OCI-LY1 (cell line): ENCODE results near the gene ARHGAP22.

Source experiments
- H2AFZ ChIP-seq: fragments of 200-600 bp; sonication (generic), shearing (Covaris generic); 2 replicates; pipeline ENCODE4 v1.6.0; 2014; ENCODE audit warnings: antibody characterized with exemption, mild to moderate bottlenecking, low read length
- H3F3A ChIP-seq: fragments of 200-600 bp; sonication (generic), shearing (Covaris generic); 2 replicates; pipeline ENCODE4 v1.6.0; 2014; ENCODE audit warnings: mild to moderate bottlenecking, antibody characterized with exemption, low read length, moderate library complexity; ENCODE audit not compliant: insufficient read depth
- H3K27ac ChIP-seq: fragments of 200-600 bp; sonication (generic); 2 replicates; pipeline ENCODE4 v1.5.1; 2014; ENCODE audit warnings: low read length, mixed run types, mild to moderate bottlenecking, low read depth; ENCODE audit not compliant: poor library complexity, severe bottlenecking
- H3K27me3 ChIP-seq: fragments of 200-600 bp; sonication (generic); 2 replicates; pipeline ENCODE4 v1.6.0; 2014; ENCODE audit warnings: antibody characterized with exemption, mild to moderate bottlenecking, low read length, moderate library complexity; ENCODE audit not compliant: insufficient read depth
- H3K36me3 ChIP-seq: fragments of 200-600 bp; sonication (generic); 2 replicates; pipeline ENCODE4 v1.6.1; 2014; ENCODE audit warnings: mild to moderate bottlenecking, antibody characterized with exemption, low read length, moderate library complexity, mixed read lengths; ENCODE audit not compliant: insufficient read depth
- H3K4me1 ChIP-seq: fragments of 200-600 bp; sonication (generic); 2 replicates; pipeline ENCODE4 v1.5.1; 2014; ENCODE audit warnings: mild to moderate bottlenecking, low read length, moderate library complexity; ENCODE audit not compliant: insufficient read depth, severe bottlenecking
- H3K4me2 ChIP-seq: fragments of 200-600 bp; sonication (generic), shearing (Covaris generic); 2 replicates; pipeline ENCODE4 v1.6.1; 2014; ENCODE audit warnings: low read length
- H3K4me3 ChIP-seq: fragments of 200-600 bp; sonication (generic); 2 replicates; pipeline ENCODE4 v1.5.1; 2014; ENCODE audit warnings: low read length, low read depth, mild to moderate bottlenecking, mixed read lengths; ENCODE audit not compliant: poor library complexity, severe bottlenecking
- H3K79me2 ChIP-seq: fragments of 200-600 bp; shearing (Covaris generic); 2 replicates; pipeline ENCODE4 v1.6.1; 2016; ENCODE audit warnings: mixed run types, low read length, mixed read lengths; ENCODE audit not compliant: insufficient read depth
- H3K9ac ChIP-seq: fragments of 200-600 bp; sonication (generic), shearing (Covaris generic); 2 replicates; pipeline ENCODE4 v1.6.1; 2014; ENCODE audit warnings: mild to moderate bottlenecking, low read length, mixed read lengths
- H3K9me2 ChIP-seq: fragments of 200-600 bp; sonication (generic), shearing (Covaris generic); 2 replicates; pipeline ENCODE4 v1.6.1; 2014; ENCODE audit warnings: low read depth, mild to moderate bottlenecking, low read length, mixed read lengths
- H3K9me3 ChIP-seq: fragments of 200-600 bp; shearing (Covaris generic); 2 replicates; pipeline ENCODE4 v1.6.1; 2014; ENCODE audit warnings: low read length, mixed read lengths
- H4K20me1 ChIP-seq: fragments of 200-600 bp; sonication (generic), shearing (Covaris generic); 2 replicates; pipeline ENCODE4 v1.6.0; 2016; ENCODE audit warnings: mild to moderate bottlenecking, low read length; ENCODE audit not compliant: insufficient read depth
- CTCF ChIP-seq: fragments of 200-600 bp; sonication (generic), shearing (Covaris generic); IDR thresholded peaks from 2 replicates; pipeline ENCODE4 v1.5.1; 2017; ENCODE audit warnings: mild to moderate bottlenecking, antibody characterized with exemption, low read length, moderate library complexity, mixed read lengths
- EZH2 ChIP-seq: fragments of 200-600 bp; sonication (generic), shearing (Covaris generic); IDR thresholded peaks from 2 replicates; pipeline ENCODE4 v1.8.0; 2017; ENCODE audit warnings: borderline replicate concordance, mixed run types, mild to moderate bottlenecking, antibody characterized with exemption, low read length, moderate library complexity, mixed read lengths

Gene ARHGAP22

GRCh38 chr10:48478980-48479811 is 125.7 kb downstream of the ARHGAP22 start:
- H3F3A ChIP-seq = no peaks in the 10 kb centered on the region
- no peak overlapping the region for H2AFZ ChIP-seq
- H4K20me1 ChIP-seq = no peaks in the 10 kb centered on the region
- TF ChIP-seq EZH2 = no peak
- TF ChIP-seq CTCF = no peak
- H3K4me2 ChIP-seq = no peak overlapping the region
- H3K9me3 ChIP-seq = no peaks in the 10 kb centered on the region
- no peak overlapping the region for H3K4me3 ChIP-seq
- no peak overlapping the region for H3K9ac ChIP-seq
- H3K9me2 ChIP-seq = no peaks in the 10 kb centered on the region
- H3K36me3 ChIP-seq = no peaks in the 10 kb centered on the region
- H3K27me3 ChIP-seq = no peaks in the 10 kb centered on the region
- H3K27ac ChIP-seq = no peak overlapping the region
- no peaks in the 10 kb centered on the region for H3K79me2 ChIP-seq
- H3K4me1 ChIP-seq = no peaks in the 10 kb centered on the region

GRCh38 chr10:48478469-48478868 is 126.4 kb downstream of the ARHGAP22 start:
- Histone ChIP-seq H3K9ac (no peak overlapping the region), H2AFZ (no peak overlapping the region)
- no peak for TF ChIP-seq CTCF
- TF ChIP-seq EZH2 = no peak

GRCh38 chr10:48477616-48478015 is 127.3 kb downstream of the ARHGAP22 start:
- Histone ChIP-seq H3K9me2 (no peaks in the 10 kb centered on the region), H3K4me3 (no peak overlapping the region), H4K20me1 (no peaks in the 10 kb centered on the region), H3F3A (no peaks in the 10 kb centered on the region), H3K9ac (no peak overlapping the region), H3K27me3 (no peaks in the 10 kb centered on the region), H3K4me2 (no peak overlapping the region), H2AFZ (no peak overlapping the region), H3K36me3 (no peaks in the 10 kb centered on the region), H3K27ac (no peak overlapping the region), H3K4me1 (no peaks in the 10 kb centered on the region), H3K9me3 (no peaks in the 10 kb centered on the region), H3K79me2 (no peaks in the 10 kb centered on the region)
- no peak for TF ChIP-seq CTCF
- no peak for TF ChIP-seq EZH2

More at GRCh38 chr10:48478469-48478868, 126.4 kb downstream of the ARHGAP22 start:
- Histone ChIP-seq H3K4me3 (no peak overlapping the region), H3F3A (no peaks in the 10 kb centered on the region), H3K9me3 (no peaks in the 10 kb centered on the region), H3K79me2 (no peaks in the 10 kb centered on the region), H3K4me2 (no peak overlapping the region), H3K4me1 (no peaks in the 10 kb centered on the region), H4K20me1 (no peaks in the 10 kb centered on the region), H3K9me2 (no peaks in the 10 kb centered on the region), H3K27me3 (no peaks in the 10 kb centered on the region), H3K36me3 (no peaks in the 10 kb centered on the region), H3K27ac (no peak overlapping the region)
